Stimulated activated CD4-positive, alpha-beta T cell treated with anti-CD3 and anti-CD28 coated beads, TNF-alpha, amount 100 ng/mL, for 4 hours (primary cell): ENCODE results near the gene SLC32A1.

Experiments
- DNase-seq, 3 experiments: peaks; one replicate each; pipeline ENCODE4 v3.0.0-alpha.2; 2020; ENCODE audit warnings: low read depth in 3 of 3

SLC32A1 gene

DNA sequence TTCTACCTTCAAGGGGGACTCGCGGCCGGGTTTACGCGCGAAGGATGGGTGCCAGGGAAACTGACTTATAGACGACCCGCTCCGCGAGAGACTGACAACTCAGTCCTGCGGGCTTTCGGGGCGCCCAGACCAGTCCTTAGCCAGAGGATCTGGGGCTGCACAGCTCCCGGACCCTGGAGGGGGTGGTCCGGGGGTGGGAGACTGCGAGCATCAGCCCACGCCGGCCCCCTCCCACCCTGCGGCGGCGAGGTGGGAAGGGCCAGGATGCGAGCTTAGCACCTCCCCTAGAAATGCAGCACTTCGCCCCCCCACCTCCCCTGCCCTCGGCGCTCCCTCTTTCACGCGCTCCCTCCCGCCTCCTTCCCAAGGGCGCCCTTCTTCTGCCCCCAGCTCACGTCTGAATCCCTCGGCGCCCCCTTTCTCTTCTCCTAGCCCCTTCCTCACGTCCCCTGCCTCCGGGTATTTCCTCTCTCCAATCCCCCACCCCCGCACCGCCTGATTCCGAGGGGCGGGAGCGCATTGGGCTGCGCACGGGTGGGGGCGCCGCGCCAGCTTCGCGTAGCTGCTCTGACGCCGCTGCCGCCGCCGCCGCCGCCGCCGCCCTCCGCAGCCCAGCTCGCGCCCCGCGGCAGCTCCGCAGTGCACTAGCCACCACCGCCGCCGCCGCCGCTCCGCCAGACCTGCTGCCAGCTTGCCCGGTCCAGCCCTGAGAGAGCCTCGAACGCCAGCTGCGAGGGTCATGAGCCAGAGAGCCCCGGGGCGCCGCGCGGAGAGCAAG, at the start of gene SLC32A1:
TSS of gene SLC32A1 (plus strand) at position 639 of the 778 bp plus-strand sequence. CDS start 239 bp downstream, outside the sequence.
- DNase-seq: no peak

DNA sequence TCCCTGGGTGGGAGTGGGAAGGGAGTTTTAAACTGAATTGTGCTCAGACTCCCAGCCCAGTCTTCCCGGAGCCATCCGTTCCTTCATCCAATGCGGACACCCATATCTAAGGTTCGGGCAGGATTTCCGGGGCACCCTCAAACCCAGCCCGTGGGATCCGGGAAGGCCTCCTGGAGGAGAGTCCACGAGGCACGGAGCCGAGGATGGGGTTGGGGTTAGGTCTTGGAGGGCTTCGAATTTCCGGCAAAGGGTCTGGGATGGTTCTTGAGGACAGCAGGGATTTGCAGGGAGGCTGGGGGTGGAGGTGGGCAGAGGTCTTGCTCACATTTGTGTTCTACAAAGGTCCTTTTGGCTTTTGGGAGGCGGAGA, 49.5 kb upstream of the SLC32A1 start:
- no peak for DNase-seq

DNA sequence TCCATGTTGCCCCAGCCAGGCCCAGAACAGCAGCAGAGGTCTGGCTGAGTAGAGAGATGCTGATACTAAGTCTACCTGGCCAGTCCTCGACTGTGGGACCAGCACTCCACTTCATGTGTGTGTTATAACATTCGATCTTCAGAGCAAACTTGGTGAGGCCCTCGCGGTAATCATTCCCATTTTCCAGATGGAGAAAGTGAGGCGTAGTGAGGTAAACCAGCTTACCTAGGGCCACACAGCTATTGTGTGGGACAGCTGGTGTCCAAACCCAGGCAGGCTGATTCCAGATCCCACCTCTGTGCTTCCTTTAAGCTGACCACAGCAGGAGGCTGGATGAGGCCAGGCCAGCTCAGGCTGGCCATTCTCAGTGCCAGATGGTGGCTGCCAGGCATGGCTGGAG, 47.7 kb upstream of the SLC32A1 start:
- DNase-seq: no peak

GRCh38 chr20:38680500-38681306, 43.6 kb upstream of the SLC32A1 start:
- no peak for DNase-seq

DNA sequence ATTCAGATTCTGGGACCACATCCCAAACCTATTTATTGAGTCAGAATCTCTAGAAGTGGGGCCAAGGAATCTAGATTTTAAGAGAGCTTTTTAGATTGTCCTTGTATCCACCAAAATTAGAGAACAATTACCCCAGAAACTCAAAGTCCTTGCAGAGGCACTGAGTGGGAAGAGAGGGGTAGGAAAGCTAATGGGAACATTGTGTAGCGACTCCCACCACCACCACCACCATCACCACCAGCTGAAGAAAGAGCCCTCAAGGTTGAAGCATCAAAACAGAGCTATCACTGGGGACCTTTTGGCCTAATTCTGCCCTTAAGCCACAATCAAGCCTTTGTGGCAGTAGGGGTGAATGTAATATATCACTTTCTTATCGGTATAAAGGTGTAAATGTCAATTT, 39.0 kb upstream of the SLC32A1 start:
- no peak for DNase-seq

GRCh38 chr20:38685853-38686473, 38.3 kb upstream of the SLC32A1 start:
- no peak for DNase-seq

DNA sequence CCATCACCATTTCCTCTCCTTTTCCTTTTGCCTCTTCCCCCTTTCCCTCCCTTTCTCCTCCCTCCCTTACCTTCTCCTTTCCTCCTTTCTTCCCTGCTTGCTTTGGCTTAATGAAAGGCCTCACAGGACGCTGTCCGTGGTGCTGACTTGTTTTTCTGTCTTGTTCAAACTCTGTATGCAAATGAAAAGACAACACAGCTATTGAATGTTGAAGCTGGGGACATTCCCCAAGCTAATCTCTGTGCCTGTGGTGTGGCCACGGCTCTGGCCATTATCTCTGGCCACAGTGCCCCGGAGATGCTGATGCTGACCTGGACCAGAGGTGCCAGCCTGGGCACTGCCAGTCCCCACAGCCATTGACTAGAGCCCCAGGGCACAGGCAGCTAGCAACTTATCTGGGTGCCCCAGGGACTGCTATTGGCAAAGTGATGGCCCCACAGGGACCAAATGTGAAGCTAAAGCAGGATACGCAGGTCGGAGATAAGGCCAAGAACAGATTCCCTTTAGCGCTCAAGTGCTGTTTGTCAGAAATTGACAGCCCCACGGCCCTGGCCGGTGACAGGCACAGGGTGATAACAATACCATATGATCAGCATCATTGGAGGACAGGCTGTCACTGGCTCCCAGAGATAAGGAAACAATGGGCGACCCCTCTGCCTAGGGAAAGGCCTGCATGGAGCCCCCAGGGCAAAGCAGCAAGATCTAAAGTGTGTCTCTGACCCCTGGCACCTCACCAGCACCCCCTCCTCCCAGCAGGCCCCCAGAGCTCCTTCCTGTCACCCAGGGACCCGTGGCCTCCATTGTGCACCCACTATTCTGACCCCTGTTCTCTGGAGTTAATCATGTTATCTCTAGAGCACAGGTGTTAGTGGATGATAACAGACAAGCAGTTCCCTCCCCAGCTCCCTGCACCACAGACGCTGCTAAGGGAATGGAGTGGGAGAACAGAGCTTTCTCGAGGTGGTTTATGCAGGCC, 31.6 kb upstream of the SLC32A1 start:
- DNase-seq: peak in 2 of 3 experiments; percentile 18 to 26

DNA sequence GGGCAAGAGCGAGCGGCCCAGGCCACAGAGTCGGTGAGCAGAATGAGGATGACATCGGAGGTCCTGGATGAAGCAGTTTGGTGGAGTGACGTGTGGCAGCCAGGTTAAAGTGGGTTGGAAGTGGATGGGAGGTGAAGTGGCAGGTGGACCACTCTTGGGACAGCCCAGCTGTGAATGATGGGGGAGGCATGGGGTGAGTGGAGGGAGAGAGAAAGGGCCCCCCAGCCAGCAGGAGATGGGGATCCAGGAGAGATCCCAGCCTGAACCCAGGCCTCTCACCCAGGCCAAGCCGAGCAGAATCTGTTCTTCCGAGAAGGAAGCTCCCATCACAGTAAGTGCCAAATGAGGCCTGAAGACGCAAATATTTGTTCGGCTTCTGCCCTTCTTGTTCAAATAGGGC, 27.0 kb upstream of the SLC32A1 start:
- DNase-seq: no peak

DNA sequence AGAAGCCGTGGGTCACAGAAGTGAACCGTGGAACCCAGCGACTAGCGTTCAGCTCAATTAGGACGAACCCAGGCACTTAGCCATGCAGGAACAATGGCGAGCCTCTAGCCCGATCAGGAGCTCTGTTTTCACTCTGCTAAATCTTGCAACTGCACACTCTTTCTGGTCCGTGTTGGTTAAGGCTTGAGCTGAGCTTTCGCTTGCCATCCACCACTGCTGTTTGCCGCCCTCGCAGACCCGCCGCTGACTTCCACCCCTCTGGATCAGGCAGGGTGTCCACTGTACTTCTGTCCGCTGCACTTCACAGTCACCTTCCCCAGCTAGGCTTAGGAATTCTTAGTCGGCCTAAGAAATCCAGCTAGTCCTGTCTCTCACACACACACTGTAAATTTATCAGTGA, 25.7 kb upstream of the SLC32A1 start:
- no peak for DNase-seq

- DNase-seq: no peak
Measured at GRCh38 chr20:38700141-38700540, 24.1 kb upstream of the SLC32A1 start.

DNA sequence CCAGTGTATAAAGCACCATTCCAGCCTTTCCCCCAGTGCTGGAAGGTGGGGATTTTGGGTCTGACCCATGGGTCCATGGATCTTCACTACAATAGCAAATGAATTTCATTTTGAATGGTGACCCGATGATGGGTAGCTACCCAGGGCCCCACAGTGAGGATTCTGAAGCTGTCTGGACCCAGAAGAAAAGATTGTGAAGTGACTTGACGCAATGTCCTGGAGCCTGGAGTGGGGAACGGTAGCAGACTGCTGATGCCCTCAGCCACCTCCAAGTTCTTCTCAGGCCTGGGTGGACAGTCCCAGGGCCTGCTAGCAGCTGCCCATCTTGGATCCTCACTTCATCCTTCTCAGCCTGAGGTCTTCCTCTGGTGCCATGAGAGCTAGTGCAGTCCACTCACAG, 23.4 kb upstream of the SLC32A1 start:
- no peak for DNase-seq

GRCh38 chr20:38703526-38703925, 20.8 kb upstream of the SLC32A1 start:
- no peak for DNase-seq

- DNase-seq: no peak
Measured at GRCh38 chr20:38704136-38704535, 20.1 kb upstream of the SLC32A1 start.

- no peak for DNase-seq
Measured at GRCh38 chr20:38706509-38706908, 17.8 kb upstream of the SLC32A1 start.

DNA sequence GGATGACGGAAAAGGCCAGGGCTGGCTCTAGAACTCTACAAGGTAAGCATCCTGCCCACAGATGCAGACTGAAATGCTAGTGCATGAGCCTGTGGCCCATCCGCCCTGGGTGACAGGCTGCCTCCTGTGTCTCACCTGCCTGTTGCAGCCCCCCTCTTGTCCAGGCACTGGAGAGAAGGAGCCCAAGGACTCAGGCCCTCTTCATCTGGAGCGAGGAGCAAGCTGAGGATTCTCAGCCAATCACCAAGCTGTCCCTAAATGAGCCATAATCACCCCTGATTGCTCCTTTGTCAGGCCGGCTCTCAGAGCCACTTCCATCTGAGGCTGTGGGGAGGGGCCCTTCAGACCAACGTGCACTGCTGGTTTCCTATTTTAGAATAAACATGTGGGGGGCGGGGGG, 10.0 kb upstream of the SLC32A1 start:
- no peak for DNase-seq

GRCh38 chr20:38715646-38716045, 8.6 kb upstream of the SLC32A1 start:
- no peak for DNase-seq

- DNase-seq: no peak
Measured at GRCh38 chr20:38722683-38723016, 1.6 kb upstream of the SLC32A1 start.

- no peak for DNase-seq
Measured at GRCh38 chr20:38723017-38723847, 1.1 kb upstream of the SLC32A1 start.

DNA sequence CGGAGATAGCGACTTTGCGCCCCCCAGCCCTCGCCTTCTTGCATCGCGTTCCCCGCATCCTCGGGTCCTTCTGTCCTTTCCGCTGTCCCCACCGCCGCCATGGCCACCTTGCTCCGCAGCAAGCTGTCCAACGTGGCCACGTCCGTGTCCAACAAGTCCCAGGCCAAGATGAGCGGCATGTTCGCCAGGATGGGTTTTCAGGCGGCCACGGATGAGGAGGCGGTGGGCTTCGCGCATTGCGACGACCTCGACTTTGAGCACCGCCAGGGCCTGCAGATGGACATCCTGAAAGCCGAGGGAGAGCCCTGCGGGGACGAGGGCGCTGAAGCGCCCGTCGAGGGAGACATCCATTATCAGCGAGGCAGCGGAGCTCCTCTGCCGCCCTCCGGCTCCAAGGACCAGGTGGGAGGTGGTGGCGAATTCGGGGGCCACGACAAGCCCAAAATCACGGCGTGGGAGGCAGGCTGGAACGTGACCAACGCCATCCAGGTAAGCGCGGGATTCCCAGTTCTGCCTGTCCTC, 401 bp downstream of the SLC32A1 start:
- no peak for DNase-seq

GRCh38 chr20:38725148-38725901, 1.0 kb downstream of the SLC32A1 start:
- no peak for DNase-seq
